Tongue (tissue), 2 donors: Measurements from ENCODE around the gene ARID1B. TPM values are rescaled to one million over a fixed set of nuclear protein-coding genes. Genes with fewer than 3 reads are reported as not detected.

Experiments used
- DNase-seq: peaks from one replicate; pipeline ENCODE4 v3.0.0-alpha.2; 2015
- total RNA-seq: library from RNA; depleted of rRNA; stranded (reverse); fragments of >200 nt; gene quantifications from one replicate; pipeline ENCODE4 v1.2.3, GENCODE V29; 2014

ARID1B gene
- total RNA-seq, 1 donor from 2014 or later = 143 TPM

DNA sequence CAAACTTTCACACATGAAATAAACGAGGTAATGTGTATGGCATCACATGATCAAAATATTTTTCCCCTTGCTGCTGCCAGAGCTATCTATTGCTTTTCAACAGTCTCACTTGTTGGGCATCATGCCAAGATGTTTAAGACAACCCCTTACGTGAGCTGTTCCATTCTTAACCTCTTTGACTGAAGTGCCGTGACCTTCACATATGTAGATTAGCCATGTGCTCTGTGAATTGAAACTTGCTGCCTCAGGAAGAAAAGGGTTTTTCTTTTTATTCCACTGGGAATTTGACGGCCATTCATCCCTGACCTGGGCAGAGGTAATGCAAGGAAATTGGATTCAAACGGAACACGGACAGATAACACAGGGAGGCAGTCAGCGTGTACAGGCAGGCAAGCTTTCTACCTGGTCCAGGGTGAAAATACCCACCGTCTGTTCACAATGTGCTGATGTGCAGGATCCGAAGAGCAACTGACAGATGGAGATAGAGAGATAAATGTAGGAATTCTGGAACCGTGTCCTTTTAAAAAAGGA, 14.2 kb downstream of the ARID1B start:
- DNase-seq = peak; percentile 74

GRCh38 chr6:156793200-156793599, 16.0 kb downstream of the ARID1B start:
- no peak for DNase-seq

DNA sequence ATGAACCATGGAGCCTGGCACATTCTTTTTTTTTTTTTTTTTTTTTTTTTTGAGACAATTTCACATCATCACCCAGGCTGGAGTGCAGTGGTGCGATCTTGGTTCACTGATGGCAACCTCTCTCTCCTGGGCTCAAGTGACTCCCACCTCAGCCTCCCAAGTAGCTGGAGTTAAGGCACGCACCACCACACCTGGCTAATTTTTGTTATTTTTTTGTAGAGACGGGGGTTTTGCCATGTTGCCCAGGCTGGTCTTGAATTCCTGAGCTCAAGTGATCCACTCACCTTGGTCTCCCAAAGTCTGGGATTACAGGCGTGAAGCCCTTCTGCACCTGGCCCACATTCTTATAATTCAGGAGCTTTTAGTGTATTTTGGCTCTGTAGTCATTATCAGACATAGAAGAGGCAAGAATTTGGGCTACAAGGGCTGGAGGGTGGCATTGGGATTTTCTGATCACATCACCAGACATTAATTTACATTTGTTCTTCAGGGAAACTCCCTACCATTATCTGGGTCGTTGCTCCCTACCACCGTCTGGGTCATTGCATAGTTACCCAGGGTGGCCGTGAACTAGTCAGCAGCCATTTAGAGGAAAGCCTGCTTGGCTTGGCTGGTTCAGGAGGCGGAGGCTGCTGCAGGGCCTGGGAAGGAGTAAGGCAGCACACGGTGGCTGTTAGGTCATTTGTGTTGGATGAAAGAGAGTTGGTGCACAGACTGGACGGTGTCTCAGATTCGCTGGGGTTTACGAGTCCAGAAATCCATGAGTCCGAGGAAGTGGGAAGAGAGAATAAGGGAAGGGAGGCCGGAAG, 17.6 kb downstream of the ARID1B start:
- no peak for DNase-seq

GRCh38 chr6:156795825-156796224, 18.6 kb downstream of the ARID1B start:
- no peak for DNase-seq

DNA sequence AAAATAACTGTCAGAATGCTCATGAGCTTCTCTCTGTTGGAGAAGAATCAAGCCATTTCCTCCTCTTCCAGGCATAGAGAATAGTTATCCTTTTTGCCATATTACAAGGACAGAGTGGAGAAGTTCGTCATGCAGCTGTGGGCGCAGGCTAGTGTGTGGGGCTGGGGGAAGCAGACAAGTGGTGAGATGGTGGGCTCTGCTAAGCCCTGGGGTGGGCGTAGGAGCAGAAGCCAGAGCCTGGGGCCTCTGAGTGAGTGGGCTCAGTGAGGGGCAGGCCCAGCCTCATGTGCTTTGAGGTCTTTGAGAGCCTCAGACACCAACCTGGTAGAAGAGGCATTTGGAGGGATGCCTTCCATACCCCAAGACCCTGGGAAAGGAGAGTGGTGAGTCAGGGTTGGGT, 19.4 kb downstream of the ARID1B start:
- no peak for DNase-seq

- DNase-seq = no peak
These were observed 20.9 kb downstream of the ARID1B start for GRCh38 chr6:156797901-156798735.

DNA sequence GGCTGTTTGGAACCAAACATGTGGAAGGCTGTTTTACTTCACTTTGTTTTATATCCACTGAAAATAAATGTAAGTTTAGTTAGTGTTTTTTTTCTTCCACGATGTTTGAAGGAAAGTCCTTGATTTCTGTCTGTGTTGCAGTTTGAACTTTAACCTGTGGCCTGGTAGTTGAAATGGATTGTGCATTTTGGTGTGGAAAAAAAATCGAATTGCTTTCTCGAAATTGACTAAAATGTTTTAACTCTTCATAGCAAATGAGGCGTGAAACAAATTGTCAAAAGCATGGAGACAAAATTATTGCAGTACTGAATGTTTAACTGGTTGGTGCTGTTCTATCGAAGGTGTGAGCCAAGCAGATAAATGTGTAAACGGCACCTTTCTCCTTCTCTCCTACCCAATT, 24.5 kb downstream of the ARID1B start:
- DNase-seq = no peak

GRCh38 chr6:156803353-156803752, 26.2 kb downstream of the ARID1B start:
- no peak for DNase-seq

GRCh38 chr6:156804402-156804801, 27.2 kb downstream of the ARID1B start:
- DNase-seq = no peak

GRCh38 chr6:156806155-156806554, 29.0 kb downstream of the ARID1B start:
- DNase-seq = no peak

DNA sequence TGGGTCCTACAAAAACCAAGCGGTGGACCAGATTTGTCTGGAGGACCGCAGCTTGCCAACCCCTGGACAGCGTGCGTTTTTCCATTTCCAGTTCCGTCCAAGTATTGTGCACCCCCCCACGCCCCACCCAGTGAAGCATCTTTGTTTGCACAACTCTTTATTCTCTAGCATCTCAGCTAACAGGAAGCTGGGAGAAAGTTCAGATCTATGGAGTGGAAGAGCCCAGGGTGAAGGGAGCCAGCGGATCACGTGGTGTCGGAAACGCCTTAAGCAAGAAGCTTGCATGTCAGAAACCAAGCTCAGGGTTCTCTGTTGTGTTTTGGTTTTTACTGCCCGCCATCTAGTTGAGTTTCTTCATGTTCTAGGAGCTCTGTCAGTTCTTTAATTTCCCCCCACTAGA, 29.9 kb downstream of the ARID1B start:
- no peak for DNase-seq

- DNase-seq = no peak
These were observed 30.6 kb downstream of the ARID1B start for GRCh38 chr6:156807795-156808194.

GRCh38 chr6:156808287-156808686, 31.1 kb downstream of the ARID1B start:
- no peak for DNase-seq

GRCh38 chr6:156809034-156809433, 31.9 kb downstream of the ARID1B start:
- DNase-seq = peak; percentile 50

GRCh38 chr6:156809446-156810178, 32.4 kb downstream of the ARID1B start:
- no peak for DNase-seq

DNA sequence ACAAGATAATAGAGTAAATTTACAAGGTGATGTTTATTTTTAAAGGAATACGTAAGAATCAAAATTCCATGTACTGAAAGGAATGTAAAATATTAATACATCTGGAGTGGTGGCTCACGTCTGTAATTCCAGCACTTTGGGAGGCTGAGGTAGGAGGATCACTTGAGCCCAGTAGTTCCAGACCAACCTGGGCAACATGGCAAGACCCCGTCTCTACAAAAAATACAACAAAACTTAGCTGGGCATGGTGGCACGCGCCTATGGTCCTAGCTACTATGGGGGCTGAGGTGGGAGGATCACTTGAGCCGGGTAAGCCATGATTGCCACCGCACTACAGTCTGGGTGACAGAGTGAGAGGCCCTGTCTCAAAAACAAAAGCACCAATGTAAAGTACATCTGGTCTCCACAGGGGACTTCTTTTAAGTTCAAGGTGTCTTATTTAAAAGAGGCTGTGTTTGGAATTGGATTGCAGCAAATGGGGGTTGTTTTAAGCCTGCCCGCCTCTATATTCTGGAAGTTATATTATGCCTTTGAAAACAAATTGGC, 36.9 kb downstream of the ARID1B start:
- no peak for DNase-seq

DNA sequence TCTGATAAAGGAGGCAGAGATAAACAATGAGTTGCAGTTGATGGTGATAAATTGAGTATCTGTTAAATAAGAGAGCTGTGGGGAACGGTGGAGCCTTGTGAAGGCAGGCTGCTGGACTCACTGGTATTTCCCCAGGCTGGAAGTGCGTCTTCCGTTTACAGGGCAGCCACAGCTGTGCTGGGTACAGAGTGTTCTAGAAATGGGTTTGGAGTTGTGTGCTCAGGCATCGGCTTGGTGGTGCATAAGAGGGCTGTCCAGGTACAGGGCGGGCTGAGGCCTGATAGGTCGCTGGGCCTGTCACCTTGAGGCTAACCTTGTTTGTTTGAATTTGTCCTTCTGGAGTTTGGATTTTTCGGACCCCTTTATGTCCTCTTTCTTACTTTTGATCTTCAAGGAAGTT, 39.3 kb downstream of the ARID1B start:
- no peak for DNase-seq

DNA sequence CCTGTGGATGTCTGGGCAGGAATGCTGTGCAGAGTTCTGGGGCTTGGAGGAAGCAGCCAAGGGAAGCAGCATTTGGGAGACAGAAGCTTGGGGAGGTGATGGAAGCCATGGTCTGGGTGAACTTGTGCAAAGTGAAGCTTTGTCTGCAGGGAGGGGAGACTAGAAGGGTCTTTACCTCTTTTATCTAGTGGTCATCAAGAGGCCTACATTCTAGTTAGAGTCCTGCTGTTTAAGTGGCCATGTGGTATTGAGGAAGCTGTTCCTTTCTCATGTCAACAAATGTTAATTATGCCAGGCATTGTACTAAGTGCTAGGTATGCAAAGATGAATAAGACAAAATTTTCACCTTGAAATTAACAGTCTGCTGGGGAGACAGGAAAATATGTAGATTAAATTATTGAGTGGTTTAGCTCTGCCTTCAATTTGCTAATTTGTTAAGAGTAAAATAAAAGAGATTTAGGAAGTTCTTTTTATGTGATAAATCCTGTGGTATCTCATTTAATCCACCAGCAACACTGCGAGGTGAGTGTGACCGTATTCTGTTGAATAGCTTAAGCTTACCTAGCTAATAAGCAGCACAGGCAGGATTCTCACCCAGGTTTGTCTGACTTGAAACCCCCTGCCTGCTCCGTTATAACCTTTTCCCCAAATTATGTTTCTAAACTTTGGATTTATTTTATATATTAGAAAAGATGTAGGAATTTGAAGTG, 43.1 kb downstream of the ARID1B start:
- DNase-seq = no peak

DNA sequence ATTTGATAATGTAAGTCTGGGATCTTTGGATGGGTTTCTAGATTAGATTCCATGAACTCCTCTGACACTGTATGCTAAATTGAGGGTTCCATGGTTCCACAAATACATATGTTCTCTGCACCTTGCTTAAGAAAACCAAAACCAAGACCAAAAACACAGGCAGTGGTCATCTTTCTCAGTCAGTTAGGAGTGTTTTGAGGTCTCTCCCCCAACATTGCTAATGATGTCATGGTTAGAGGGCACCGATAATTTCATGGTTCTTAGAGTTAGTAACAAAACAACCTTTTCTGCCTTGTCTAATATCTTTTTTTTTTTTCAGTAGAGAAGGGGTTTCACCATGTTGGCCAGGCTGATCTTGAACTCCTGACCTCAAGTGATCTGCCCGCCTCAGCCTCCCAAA, 44.5 kb downstream of the ARID1B start:
- no peak for DNase-seq

- DNase-seq = no peak
These were observed 45.6 kb downstream of the ARID1B start for GRCh38 chr6:156822747-156823206.

DNA sequence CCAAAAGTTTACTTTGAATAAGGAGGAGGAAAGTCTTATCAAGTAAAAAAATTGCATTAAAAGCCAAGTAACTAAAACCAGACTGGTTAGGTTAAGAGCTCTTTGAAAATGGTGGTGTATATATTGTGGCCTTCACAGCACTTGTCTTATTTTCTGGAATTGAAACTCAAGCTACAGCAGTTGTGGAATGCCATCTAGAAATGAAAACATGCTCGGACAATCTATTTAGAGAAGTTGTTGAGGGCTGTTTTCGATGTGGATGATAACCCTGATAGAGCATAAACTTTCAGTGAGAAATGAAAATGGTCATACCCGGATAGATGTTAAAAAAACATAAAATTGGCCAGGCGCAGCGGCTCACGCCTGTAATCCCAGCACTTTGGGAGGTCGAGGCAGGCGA, 47.0 kb downstream of the ARID1B start:
- DNase-seq = no peak

DNA sequence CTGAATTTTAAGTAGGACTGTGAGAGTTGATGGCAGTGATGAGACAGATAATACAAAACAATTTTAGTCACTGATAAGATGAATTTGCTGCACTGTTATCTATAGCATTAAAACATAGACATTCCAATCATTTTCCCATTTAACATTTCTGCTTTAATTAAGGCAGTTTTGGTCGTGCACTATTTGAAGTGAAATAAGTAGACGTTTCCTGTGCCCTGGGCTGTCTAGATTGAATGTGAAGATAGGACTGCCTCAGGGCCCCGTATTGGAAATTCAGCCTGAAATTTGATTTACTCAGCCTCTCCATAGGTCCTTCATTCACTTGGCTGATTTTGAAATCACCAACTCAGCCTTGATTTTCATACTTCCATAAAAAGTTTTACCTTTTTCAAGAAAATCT, 48.3 kb downstream of the ARID1B start:
- DNase-seq = no peak
